GM20000 (cell line): ENCODE measurements around the gene KCNB1.

ENCODE experiments used
- DNase-seq: peaks from one replicate; pipeline ENCODE4 v3.0.0; 2012; ENCODE audit warnings: low spot score
- CTCF ChIP-seq: IDR thresholded peaks from 2 replicates; pipeline ENCODE4 v1.5.1; 2012; ENCODE audit warnings: mild to moderate bottlenecking, control low read depth; ENCODE audit errors: extremely low read depth, missing control alignments

KCNB1 gene

GRCh38 chr20:49511788-49512525 lies 29.5 kb upstream of the KCNB1 start:
- DNase-seq, result no peak
- TF ChIP-seq CTCF, result no peak

- DNase-seq, result no peak
- no peak for TF ChIP-seq CTCF
Observed at GRCh38 chr20:49510562-49511122, 28.2 kb upstream of the KCNB1 start.

- peak; percentile 60 for DNase-seq
- TF ChIP-seq CTCF, result no peak
Observed at GRCh38 chr20:49508435-49509199, 26.1 kb upstream of the KCNB1 start.

GRCh38 chr20:49507741-49508434 lies 25.4 kb upstream of the KCNB1 start:
- TF ChIP-seq CTCF, result no peak
- no peak for DNase-seq

GRCh38 chr20:49505518-49505917 lies 23.1 kb upstream of the KCNB1 start:
- TF ChIP-seq CTCF, result no peak
- no peak for DNase-seq

- no peak for TF ChIP-seq CTCF
- no peak for DNase-seq
Observed at GRCh38 chr20:49503176-49503575, 20.7 kb upstream of the KCNB1 start.
